Ovary (tissue), 3 donors: Measurements from ENCODE around the gene NAB2.

Source experiments
- CTCF ChIP-seq, 3 donors: fragments of 450-650 bp in 2 of 3; fragments of 200-600 bp in 1 of 3; IDR thresholded peaks; one replicate each; pipeline versions ENCODE4 v1.5.1 to v1.8.0; 2016 to 2022; ENCODE audit warnings: antibody characterized with exemption in 3 of 3, mild to moderate bottlenecking in 1 of 3
- POLR2A ChIP-seq: fragments of 450-650 bp; IDR thresholded peaks from one replicate; pipeline ENCODE4 v1.6.1; 2017; ENCODE audit warnings: antibody characterized with exemption, mild to moderate bottlenecking, moderate library complexity
- donor health status: DM: no; HTN: no; CAD: no.

GRCh38 chr12:57101892-57102695 is 13.2 kb downstream of the NAB2 start:
- TF ChIP-seq POLR2A (no peak), CTCF (IDR thresholded peaks at IDR 0.05) (no peak)
